UCSD-AML1 (cell line): ENCODE measurements around the gene AUP1.
"Not testable (repeated sequence)": the region's sequence is repeated elsewhere in the genome, so short reads cannot be mapped to it uniquely, and the experiment has no call there.

Source experiments
- DNase-seq: peaks from one replicate; lab custom pipeline; 2025; ENCODE audit not compliant: unreplicated experiment; lab: John Stamatoyannopoulos, UW

AUP1 gene

DNA sequence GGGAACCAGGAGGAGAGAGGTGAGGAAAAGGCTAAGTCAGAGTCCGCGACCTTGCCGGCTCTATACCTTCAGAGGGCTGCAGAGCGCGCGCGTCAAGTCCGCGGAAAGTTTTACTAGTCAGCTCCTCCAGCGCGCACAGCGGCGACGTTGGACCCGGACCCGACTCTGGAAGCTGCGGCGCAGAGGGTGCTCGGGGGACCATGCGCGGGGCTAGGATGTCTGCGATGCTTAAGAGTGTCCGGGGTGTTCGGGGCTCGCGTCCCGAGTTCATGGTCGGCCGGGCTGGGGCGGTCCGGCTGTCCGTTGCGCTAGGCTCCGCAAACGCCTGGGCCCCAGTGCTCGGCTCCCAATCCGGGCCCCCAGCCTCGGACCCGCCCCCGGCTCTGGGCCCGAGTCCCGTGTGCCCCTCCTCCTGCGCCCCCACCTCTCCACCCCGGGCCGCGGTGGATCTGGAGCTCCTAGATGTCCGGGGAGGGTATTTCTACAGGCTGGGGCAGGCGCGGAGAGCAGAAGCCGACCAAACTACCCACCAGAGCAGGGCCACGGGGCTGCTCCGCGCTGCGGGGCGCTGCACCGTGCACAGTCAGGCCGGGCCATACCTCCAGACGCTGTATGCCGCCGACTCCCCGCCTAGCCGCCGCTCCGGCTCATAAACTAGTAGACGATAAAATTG lies 30.1 kb downstream of the AUP1 start, which contains the start of gene LBX2:
LBX2 (minus strand) TSS at position 337 of the 673 bp plus-strand sequence; CDS start at position 271, 66 bp downstream.
- DNase-seq, result no peak

DNA sequence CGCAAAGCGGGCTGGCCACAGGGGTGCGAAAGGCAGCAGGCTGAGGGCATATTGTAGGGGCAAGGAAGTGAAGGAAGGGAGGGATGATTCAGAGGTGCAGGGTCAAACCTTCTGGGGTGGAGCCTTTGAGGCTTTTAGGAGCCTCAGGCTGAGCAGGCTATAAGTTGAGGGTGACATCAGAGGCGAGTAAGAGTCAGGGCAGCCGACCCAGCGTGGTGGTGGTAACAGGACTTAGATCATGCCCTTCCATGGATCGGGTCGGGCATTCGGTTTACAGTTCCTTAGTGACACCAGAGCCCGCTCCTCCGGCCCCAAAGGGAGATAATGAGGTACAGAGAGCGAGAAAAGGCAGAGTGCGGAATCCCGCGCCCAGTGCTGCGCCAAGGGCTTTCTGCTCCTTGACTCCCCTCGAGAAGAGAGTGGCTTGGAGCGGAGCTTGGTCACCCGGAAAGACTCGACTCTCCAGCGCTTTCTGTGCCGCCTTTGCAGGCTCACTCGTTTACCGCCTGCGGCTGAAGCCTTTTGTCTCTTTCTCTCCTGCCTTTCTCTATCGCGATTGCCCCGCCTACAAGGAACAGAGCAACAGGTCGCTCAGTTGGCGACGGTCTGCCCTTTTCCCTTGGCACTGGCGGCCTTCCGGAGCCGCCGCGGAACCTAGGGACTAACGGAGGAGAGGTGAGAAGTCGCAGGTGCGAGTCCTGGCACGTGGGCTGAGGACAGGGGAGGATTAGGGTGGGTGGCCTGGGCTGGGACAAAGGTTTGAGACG lies 30.8 kb downstream of the AUP1 start:
- DNase-seq, result no peak

DNA sequence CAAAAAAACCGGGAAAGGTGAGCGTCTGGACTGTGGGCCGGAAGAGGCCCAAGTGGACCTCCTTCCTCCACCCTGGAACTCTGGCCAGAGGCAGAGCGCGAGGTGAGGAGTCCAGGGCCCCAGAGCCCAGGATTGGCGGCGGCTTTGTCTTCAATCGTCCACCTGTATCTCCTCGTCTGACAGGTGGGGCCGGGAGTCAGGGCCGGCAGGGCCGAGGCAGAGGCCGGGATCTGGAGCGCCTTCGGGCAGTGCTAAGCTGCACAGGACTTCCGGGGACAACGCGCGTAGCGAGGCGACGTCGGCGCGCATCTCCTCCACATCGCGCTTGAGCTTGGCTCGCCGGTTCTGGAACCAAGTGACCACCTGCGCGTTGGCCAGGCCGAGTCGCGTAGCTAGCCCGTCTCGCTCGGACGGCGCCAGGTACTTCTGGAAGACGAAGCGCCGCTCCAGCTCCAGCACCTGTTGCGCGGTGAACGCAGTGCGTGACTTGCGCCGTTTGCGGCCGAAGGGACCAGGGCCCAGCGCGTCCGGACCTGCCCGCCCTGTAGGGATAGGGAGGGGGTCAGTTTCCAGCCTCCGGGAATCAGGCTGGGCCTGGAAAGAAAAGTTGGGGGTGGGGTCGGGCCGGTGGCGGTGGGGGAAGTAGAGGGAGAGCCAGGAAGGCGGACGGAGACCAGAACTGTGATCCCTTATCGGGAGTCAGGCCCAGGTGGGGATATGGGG lies 31.6 kb downstream of the AUP1 start:
- DNase-seq, result no peak

DNA sequence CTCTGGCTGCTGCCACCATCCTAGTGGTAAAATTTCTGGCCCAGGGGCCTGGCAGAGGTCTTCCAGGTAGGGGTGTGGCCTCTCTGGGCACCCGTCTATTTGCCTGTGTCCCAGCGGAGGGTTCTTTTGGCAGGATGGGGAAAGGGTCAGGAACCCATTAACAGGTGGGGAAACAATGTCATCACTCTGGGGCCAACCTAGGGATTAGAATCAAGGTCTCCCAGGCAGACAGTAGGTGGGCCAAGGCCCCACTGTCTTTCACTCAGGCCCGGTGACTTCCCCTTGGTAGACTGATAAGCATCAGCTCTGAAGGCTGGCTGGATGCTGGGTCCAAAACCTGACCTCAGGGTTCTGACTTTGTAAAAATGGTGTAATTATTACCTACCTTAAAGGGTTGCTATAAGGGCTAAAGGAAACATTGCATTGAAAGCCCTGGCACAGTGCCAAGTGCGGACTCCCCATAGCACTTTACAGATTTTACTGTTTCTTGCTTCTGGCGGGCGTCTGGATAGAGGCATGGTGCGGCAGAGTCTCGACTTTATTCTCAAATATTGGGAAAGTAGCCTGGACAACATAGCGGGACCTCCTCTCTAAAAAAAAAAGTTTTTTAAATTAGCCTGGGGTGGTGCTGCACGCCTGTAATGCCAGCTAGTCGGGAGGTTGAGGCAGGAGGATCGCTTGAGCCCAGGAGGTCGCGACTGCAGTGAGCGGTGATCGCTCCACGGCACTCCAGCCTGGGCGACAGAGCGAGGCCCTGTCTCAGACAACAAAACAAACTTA lies 32.3 kb downstream of the AUP1 start:
- DNase-seq, result no peak

DNA sequence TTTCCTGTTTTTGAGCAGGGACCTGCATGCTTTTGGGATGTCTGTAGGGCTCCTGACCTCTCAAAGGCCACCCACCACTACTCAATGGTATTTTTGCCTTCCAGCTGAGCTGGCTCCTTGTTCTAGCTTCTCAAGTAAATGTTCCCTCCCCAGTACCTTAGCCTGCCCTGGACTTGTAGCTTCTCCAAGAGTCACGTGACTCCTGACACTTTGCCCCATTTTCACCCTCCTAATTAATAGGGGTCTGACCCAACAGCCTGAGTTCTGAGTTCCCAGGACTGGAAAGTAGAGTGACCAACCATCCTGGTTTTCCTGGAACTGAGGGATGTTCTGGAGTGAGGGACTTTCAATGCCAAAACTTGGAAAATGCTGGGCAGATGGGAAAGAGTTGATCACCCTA lies 34.1 kb downstream of the AUP1 start:
- no peak for DNase-seq

DNA sequence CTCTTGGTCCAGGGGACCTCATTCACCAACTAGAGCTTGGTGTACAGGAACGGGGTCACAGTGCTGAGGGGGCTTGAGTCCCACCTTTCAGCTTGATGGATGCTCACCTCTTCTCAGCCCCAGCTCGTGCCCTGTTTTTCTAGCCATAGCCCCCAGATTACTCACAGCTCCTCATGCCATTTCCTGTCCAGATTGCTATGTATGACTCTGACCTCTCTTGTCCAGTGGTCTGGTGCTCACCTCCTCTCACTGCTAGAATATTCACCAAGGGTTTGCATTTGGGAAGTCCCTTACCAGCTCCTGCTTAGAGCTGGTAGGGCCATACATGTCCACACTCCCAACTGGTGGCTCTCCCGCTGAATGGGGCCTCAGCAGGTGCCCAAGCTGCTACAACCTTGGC lies 36.0 kb downstream of the AUP1 start:
- DNase-seq, result no peak

DNA sequence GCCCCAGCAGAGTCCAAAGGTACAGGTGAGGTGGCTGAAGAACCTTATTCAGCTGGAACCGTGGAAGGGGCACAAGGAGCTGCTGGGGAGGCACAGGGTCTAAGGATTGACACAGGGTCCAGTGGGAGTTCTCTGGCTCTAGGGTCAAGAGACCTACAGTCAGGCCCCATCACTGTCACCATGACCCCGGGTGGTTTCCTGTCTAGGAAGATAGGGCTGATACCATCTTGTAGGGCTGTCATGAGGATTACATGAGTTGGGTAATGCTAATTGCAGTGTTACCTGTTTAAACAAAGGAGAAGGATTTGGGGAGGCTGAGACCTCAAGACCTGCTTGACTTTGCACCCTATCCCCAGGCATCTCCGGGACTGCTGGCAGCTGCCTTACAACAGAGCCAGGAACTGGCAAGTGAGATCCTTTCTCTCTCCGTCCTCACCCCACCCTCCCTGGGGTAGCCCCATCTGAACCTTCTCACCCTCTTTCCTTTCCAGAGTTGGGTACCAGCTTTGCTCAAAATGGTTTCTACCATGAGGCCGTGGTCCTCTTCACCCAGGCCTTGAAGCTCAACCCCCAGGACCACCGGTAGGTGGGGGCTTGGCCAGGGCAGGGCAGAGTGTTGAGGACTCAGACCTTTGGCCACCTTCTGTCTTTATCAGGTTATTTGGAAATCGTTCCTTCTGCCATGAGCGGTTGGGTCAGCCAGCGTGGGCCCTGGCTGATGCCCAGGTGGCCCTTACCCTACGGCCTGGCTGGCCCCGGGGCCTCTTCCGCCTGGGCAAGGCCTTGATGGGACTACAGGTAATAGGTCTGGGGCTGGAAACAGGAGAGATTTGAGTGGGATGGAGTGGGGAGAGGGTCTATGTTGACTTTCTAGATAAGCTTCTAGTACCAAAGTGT lies 37.6 kb downstream of the AUP1 start:
- DNase-seq, result no peak

DNA sequence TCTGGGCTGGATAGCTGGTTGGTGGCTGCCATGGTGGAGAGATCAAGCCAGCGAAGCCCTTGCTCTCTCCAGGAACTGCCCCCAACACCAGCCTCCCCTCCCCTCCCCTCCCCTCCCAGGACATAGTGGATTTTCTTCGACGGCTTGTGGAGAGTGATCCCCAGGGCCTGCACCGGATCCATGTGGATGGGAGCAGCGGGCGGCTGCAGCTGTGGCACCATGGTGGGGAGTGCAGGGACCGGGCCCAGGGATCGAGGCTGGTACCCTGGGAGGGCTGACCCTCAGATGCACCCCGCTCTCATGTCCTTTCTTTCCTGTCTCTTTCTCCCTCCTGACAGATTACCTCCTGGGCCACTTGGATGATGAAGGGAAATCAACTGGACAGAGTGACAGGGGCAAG lies 39.6 kb downstream of the AUP1 start:
- no peak for DNase-seq

DNA sequence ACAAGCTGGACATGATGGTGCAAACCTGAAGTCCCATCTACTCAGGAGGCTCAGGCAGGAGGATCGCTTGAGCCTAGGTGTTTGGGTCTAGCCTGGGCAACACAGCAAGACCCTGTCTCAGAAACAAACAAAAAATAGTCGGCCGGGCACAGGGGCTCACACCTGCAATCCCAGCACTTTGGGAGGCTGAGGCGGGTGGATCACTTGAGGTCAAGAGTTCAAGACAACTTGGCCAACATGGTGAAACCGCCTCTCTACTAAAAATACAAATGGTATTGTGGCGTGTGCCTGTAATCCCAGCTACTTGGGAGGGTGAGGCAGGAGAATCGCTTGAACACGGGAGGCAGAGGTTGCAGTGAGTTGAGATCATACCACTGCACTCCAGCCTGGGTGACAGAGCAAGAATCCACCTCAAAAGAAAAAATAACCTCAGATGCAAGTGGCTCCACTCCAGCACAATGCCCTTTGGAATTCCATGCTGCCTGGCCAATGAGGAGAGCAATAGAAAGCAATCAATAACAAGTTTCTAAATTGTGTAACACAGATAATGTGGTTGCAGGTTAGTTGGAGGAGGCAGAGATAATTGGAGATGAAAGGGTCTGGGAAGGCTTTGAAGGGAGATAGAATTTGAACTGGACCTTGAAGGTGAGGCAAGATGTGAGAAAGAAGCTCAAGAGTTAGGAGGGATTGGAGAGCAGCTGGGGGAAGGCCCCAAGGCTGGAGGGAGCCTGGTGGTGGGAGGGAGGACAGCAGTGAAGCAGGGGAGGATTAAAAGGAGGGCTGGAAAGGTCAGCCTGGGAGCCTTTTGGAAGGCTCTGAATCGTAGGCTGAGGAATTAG lies 40.6 kb downstream of the AUP1 start:
- no peak for DNase-seq

DNA sequence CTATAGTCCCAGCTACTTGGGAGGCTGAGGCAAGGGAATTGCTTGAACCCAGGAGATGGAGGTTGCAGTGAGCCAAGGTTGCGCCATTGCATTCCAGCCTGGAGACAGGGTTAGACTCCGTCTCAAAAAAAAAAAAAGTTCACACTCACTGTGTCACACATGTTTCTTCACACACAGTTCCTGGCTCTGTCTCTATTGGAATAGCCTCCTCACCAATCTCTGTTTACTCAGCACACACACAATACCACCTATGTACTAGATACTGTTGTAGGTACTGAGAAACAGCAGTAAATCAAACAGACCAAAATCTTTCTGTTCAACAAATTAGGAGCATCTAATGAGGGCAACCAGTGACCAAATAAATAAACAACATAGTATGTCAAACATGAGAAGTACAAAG lies 43.4 kb downstream of the AUP1 start:
- DNase-seq, result no peak

DNA sequence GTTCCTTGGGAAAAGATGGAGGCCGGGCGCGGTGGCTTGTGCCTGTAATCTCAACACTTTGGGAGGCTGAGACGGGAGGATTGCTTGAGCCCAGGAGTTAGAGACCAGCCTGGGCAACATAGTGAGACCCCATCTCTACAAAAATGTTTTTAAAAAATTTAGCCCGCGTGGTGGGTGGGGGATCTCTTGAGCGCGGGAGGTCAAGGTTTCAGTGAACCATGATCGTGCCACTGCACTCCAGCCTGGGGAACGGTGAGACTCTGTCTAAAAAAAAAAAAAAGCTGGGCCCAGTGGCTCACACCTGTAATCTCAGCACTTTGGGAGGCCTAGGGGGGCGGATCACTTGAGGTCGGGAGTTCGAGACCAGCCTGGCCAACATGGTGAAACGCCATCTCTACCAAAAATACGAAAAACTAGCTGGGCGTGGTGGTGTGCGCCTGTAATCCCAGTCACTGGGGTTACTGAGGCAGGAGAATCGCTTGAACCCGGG lies 45.8 kb downstream of the AUP1 start:
- not testable (repeated sequence) for DNase-seq

DNA sequence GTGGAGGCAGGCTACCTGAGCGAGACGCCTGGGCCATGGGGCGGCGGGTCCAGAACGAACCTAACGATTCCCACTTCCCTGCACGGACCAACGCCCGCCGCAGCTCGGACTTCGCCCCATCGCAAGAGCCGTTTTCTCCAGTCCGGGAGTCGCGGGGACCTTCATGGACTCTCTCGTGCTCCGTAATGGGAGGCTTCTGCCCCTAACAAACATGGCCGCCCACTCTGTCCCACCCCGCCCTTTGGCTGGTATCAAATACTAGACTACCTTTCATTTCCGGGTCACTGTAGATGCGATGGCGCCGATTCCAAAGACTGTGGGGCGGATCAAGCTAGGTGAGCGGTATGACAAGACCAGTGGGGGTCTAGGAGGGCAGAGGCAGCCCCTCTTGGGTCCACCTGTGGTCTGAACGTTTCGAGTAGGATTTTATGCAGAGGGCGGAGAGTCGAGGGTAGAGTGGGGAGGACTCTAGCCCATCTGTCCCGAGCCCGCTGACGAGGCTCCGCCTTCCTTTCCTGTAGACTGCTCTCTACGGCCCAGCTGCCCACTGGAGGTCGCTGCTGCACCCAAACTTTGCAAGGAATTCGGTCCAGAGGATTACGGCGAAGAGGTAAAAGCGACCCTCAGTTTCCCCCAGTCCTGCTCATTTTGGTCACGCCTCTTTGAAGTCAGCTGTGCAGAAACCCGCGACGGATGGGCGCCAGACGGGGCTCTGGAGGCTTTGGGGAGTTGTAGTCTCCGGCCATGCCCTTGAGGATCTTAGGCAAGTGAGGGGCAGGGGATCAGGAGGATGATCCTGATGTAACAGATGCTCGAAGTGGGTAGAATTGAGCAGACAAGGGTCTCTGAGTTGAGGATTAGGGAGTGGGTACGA lies 46.5 kb downstream of the AUP1 start, which contains the start of the genes CCDC142 and TTC31:
CCDC142 (minus strand) TSS at position 198 of the 874 bp plus-strand sequence; CDS start at position 37, 161 bp downstream.
TTC31 (plus strand) TSS at position 281 of the 874 bp plus-strand sequence; CDS start at position 296, 15 bp downstream.
- DNase-seq, result peak; percentile 95

DNA sequence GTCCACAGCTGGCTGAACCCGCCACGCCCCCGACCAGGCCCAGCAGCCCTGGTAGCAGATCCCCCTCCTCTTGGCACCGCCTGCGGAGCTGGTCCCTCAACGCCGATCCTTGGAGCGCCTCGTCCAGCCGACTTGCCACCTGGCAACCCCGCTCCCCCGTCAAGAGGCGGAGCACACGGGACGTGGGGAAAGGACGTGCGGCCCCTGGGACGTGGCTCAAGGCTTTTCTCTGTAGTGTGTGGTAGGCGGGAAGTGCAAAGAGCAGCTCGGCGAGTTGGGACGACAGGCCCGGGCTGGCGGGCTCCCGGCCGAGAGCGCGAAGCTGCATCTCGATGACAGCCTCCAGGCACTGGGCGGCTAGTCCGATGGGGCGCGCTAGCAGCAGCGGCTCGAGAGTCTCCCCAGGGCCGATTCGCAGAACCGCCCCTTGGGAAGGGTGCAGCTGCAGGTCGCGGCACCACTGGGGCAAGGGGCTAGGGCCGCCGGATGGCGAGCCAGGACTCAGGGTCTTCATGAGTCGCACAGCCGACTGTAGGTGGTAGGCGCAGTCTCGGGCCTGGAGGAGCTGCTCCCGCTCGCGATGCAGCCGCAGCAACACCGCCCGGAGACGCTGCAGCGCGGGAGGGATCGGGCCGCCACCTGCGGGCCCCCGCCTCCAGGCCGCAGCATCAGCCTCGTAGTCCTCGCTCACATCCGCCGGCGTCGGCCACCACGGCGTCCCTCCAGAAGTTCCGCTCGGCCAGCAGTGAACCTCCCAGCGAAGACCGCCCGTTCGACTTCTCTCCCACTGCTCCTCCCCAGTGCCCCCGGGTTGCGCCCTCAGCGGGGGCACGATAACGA lies 47.3 kb downstream of the AUP1 start:
- peak; percentile 86 for DNase-seq

DNA sequence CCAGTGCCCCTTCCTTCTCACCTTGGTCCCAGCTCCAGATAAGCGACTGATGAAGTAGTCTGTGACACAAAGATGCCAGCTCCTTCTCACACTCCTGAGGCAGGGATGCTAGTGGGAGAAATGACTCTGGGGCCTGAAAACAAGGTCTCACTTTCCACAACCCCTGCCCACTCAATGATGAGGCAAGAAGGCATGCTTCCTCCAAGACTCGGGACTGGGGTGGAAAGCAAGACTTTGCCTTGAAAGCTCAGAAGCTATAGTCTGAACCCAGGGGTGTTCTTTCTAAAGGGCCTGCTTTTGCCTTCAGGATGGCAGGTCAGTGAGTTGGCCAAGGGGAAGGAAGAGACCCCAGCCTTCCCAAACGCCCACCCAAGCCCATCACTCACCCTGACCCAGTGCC lies 48.1 kb downstream of the AUP1 start:
- no peak for DNase-seq
